Mammary epithelial cell (primary cell): ENCODE results near the gene CRIM1.

Source experiments
- EZH2 ChIP-seq: IDR thresholded peaks from 2 replicates; pipeline ENCODE4 v1.6.1; 2012; ENCODE audit warnings: low read length, inconsistent platforms, borderline replicate concordance
- TF ChIP-seq, protein P1 (sequence below), 2 donors: IDR thresholded peaks in 1 of 2; conservative IDR thresholded peaks in 1 of 2; 2 replicates each; pipeline ENCODE4 v1.5.1; 2011 to 2012; ENCODE audit warnings: inconsistent platforms in 2 of 2, low read length in 2 of 2, mild to moderate bottlenecking in 2 of 2, control low read depth in 1 of 2, low read depth in 1 of 2; ENCODE audit not compliant: insufficient read depth in 1 of 2; ENCODE audit errors: extremely low read depth in 1 of 2

DNA sequence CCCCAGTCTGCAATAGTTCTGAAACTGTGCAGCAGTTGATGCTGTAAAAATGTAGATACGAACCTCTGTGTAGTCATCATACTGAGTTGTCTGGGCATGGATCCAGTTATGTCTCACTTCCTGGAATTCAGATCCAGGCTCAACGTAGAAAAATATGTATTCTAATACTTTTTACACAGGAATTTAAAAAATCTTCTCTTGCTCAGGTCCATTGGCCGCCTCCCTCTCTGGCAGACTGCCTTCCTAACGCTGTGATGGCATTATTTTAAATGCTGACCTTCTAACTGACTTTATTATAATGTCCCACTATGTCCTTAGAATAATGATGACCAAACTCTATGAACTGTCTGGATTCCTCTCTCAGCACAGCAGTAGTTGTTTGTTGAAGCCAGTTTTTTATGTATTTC, 122.8 kb downstream of the CRIM1 start:
- TF ChIP-seq, protein P1, sequence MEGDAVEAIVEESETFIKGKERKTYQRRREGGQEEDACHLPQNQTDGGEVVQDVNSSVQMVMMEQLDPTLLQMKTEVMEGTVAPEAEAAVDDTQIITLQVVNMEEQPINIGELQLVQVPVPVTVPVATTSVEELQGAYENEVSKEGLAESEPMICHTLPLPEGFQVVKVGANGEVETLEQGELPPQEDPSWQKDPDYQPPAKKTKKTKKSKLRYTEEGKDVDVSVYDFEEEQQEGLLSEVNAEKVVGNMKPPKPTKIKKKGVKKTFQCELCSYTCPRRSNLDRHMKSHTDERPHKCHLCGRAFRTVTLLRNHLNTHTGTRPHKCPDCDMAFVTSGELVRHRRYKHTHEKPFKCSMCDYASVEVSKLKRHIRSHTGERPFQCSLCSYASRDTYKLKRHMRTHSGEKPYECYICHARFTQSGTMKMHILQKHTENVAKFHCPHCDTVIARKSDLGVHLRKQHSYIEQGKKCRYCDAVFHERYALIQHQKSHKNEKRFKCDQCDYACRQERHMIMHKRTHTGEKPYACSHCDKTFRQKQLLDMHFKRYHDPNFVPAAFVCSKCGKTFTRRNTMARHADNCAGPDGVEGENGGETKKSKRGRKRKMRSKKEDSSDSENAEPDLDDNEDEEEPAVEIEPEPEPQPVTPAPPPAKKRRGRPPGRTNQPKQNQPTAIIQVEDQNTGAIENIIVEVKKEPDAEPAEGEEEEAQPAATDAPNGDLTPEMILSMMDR (conservative IDR thresholded peaks at IDR 0.05 in 1 of 2, IDR thresholded peaks at IDR 0.05 in 1 of 2; ENCODE audit: extremely low read depth in 1 of 2, insufficient read depth in 1 of 2, low read depth in 1 of 2, low read length in 2 of 2) = no peak
- TF ChIP-seq EZH2 = no peak
